GM12874 (cell line): Measurements from ENCODE around the gene OR51E1.
A peak's percentile ranks its signal among the peaks of the same experiment; 100 is the strongest.

Source experiments
- TF ChIP-seq, protein P1 (sequence below): IDR thresholded peaks from 2 replicates; pipeline ENCODE4 v1.5.1; 2011; ENCODE audit warnings: low read depth, mild to moderate bottlenecking, control low read depth, low read length, moderate library complexity; ENCODE audit not compliant: insufficient read depth

Gene OR51E1

DNA sequence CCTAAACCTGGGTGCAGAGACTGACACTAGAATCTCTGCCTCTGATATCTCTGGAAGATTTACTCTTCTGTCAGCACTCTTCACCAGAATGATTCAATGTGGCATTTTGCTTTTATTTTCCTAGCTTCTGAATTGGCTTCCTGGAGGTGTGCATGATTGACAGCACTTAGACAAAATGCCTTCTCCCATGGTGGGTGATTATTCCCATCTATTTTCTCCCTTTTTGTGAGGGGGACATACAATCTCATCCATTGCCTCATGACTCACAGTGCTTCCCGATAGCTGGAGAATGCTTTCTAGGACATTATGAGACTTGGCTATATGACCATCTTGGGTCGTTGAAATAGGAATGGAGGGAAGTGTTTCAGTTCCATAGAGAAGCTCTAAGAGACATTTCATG is 31.8 kb upstream of the OR51E1 start:
- TF ChIP-seq, protein P1, sequence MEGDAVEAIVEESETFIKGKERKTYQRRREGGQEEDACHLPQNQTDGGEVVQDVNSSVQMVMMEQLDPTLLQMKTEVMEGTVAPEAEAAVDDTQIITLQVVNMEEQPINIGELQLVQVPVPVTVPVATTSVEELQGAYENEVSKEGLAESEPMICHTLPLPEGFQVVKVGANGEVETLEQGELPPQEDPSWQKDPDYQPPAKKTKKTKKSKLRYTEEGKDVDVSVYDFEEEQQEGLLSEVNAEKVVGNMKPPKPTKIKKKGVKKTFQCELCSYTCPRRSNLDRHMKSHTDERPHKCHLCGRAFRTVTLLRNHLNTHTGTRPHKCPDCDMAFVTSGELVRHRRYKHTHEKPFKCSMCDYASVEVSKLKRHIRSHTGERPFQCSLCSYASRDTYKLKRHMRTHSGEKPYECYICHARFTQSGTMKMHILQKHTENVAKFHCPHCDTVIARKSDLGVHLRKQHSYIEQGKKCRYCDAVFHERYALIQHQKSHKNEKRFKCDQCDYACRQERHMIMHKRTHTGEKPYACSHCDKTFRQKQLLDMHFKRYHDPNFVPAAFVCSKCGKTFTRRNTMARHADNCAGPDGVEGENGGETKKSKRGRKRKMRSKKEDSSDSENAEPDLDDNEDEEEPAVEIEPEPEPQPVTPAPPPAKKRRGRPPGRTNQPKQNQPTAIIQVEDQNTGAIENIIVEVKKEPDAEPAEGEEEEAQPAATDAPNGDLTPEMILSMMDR, result no peak

DNA sequence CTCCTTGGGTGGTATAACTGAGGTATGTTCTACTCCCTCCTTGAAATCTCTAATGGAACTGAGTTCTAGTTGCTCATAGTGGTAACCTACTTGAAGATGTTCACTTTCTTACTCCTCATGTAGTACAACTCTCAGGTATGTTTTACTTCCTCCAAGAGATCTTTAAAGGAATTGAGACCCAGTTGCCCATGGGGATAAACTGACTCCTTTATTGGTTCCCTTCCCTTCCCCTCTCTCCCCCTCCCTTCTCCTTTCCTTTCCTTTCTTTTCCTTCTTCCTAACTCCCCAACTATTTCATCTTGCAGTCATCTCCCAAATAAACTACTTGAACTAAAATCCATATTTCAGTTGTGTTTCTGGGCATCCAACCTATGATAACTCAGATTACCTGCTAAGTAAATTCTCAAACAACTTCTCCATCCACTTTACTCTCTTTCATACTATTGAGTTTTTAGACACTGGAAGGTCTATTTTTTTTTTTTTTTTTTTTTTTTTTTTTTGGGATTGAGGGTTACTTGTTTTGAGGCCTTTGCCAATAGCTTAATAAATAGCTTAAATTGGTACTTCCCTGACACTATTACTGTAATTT is 27.8 kb upstream of the OR51E1 start:
- TF ChIP-seq, protein P1, result no peak

DNA sequence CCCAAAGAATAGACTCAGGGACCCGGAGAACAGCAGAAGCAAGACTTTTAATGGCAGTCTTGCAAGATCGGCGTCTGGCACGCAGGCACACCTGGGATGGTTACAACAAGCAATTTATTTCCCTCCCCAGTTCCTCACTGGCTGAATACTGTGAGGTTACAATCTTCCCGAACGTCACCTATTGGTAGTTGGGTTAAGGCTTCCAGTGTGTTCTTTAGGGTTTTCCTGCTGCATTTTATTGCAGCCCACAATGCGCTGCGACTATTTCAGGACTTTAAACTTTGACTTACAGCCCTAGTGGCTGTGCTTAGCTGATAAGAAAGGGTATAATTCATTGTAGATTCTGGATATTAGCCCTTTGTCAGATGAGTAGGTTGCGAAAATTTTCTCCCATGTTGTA is 24.3 kb upstream of the OR51E1 start:
- TF ChIP-seq, protein P1, result no peak

DNA sequence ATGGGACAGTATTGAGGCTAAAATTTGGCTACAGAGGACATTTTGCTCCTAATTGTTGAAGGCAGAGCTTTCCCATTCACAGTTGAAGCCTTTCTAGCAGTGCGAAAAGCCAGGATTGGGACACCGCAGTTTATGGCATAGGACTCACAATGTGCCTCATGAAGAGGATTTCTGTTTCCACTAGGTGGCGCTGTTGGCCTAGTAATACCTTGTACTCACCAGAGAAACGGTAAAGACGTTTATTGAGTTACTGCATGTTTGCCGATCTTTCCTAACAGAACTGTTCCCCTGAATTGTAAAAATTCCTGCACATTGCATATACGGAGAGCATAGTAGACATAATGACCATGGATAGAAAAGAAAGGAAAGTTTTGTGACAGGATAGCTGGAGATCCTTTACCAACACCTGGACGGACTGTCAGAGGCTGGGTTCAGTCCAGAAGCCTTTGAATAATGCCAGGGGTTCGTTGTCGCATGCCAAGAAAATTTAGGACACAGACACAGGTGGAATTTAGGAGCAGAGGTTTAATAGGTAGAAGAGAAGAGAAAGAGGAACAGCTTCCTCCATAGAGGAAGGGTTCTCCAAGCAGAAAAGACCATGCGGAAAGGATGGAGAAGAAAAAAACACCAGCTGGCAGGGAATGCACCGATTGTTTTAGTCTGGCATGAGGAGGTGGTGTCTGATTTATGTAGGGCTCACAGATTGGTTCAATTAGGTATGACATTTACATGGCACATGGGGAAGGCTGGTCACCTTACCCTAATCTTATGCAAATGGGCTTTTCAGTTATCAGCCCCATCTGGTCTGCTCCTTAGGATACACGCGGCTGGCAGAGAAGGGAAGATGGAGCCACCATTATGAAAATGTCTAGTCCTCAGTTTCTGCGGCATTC is 17.3 kb upstream of the OR51E1 start:
- TF ChIP-seq, protein P1, result peak; percentile 63

DNA sequence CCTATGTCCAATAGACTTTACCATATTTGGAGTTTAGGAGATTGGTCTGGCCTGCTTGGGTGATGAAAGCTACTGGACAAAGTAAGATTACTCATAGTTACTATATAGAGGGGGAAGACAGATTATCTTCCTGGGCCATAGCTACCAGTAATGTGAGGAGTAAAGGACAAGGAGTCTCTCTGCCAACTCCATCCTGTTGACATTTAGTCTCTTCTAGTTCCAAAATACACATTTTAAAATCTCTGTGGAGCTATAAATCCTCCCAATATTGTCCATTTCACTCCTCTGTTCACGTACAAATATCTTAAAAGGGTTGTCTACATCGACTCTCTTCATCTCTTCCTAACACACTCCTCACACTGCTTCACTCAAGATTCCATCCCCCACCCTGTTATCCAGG is 7.6 kb upstream of the OR51E1 start:
- TF ChIP-seq, protein P1, result no peak

DNA sequence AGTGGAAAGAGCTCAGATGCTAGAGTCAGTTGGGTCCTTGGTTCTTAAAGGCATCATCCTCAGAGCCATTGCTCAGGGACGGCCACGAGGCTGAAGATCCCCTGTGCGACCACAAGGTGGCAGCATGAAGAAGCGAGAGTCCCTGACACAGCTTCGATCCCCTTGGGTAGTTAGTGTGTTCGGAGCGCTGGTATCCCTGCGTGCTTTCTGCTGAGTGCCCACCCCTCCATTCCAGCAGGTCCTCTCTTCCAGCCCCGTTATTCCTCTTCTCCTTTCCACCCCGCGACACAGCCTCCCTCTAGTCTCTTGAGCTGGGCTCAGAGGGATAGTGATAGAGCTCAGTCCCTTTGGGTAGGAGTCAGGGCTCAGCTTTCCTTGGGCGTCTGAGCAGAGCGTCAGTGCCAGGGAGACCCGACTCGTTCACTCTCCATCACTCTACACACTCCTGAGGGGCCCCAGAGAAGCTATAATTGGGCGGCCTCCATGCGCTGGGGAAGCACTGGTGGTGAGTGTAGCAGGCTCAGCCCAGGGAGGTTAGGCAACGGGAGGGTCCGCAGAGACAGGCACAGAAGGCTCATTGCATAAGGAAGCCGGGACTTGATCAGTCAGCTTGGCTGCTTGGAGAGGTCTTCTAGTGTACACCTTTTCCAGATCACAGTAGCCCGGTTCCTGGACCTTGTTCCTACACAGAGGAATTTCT is 6.7 kb upstream of the OR51E1 start, which contains the start of gene OR51D1:
OR51D1 (plus strand) TSS at position 516 of the 700 bp plus-strand sequence. CDS start 2,314 bp downstream, outside the sequence.
- TF ChIP-seq, protein P1, result peak; percentile 90

DNA sequence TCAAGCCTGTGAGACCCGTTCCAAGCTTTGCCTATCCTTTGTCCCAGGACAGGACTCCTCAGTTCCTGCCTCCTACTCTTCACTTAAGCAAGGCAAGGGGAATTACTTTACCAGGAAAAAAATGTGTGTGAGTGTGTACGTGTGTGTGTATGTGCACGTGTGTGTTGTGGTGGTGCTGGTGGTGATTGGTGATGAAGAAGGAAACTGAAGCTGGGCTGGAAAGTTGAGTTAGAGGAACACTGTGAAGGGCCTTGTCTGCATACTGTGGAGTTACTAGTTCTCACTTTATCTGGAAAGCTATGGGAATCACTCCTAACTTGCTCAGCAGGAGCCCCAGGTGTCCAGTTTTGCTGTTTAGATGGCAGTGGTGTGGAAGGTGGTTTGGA is 6.1 kb upstream of the OR51E1 start:
- TF ChIP-seq, protein P1, result no peak
